GM23248 (cell line): ENCODE data around the gene IQCC.

ENCODE experiments used
- EZH2 ChIP-seq: fragments of 200-600 bp; sonication (generic); IDR thresholded peaks from 2 replicates; pipeline ENCODE4 v1.6.1; 2018; ENCODE audit warnings: antibody characterized with exemption, mild to moderate bottlenecking; ENCODE audit not compliant: insufficient read depth, poor library complexity, severe bottlenecking
- EZH2phosphoT487 ChIP-seq: fragments of 200-600 bp; sonication (generic); IDR thresholded peaks from 2 replicates; pipeline ENCODE4 v1.6.1; 2018; ENCODE audit warnings: antibody characterized with exemption, moderate library complexity, mild to moderate bottlenecking, low read depth; ENCODE audit not compliant: insufficient read depth

DNA sequence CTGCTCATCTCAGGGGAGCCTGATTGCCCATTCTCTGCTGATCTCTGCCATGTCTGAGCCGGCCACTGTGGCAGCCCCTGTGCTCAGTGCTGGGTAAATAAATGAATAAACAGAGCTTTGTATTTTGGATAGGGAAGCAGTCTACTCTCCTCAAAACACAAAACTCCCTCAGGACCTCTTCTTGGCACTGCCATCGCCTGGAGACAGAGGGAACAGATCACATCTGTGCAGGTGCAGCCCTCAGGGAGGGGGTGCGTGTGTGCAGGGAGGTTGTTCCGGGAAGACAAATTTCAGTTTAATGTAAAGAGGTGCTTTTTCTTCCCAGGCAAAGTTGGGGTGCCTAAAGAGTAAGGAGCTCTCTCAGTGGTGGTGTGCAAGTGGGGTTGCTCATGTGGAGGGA lies 33.9 kb downstream of the IQCC start:
- TF ChIP-seq EZH2 (no peak), EZH2phosphoT487 (no peak)
